Liver (tissue), 9 donors: Measurements from ENCODE around the gene EFCAB10. TPM values are rescaled to one million over a fixed set of nuclear protein-coding genes. Genes with fewer than 3 reads are reported as not detected.

Source experiments
- DNase-seq: peaks from one replicate; pipeline ENCODE4 v3.0.0-alpha.2; 2017; ENCODE audit warnings: low spot score
- H3K27ac ChIP-seq, 2 donors: one replicate each; pipeline ENCODE4 v1.7.0; 2013; ENCODE audit warnings: inconsistent platforms in 2 of 2, low read length in 2 of 2, control low read depth in 1 of 2, low read depth in 1 of 2, mild to moderate bottlenecking in 1 of 2
- H3K27me3 ChIP-seq, 4 donors: one replicate each; pipeline versions ENCODE4 v1.6.1 to v1.7.0; 2013; ENCODE audit warnings: low read length in 3 of 4, inconsistent platforms in 1 of 4, mild to moderate bottlenecking in 1 of 4, moderate library complexity in 1 of 4; ENCODE audit not compliant: control insufficient read depth in 4 of 4, insufficient read depth in 4 of 4
- H3K36me3 ChIP-seq, 4 donors: one replicate each; pipeline versions ENCODE4 v1.6.1 to v1.7.0; 2013; ENCODE audit warnings: low read length in 3 of 4, mild to moderate bottlenecking in 3 of 4, low read depth in 1 of 4, moderate library complexity in 1 of 4; ENCODE audit not compliant: control insufficient read depth in 4 of 4, insufficient read depth in 3 of 4
- H3K4me1 ChIP-seq, 4 donors: one replicate each; pipeline versions ENCODE4 v1.6.1 to v1.7.0; 2013; ENCODE audit warnings: low read length in 3 of 4, mild to moderate bottlenecking in 3 of 4, moderate library complexity in 1 of 4; ENCODE audit not compliant: control insufficient read depth in 4 of 4, insufficient read depth in 4 of 4
- H3K4me3 ChIP-seq, 3 donors: one replicate each; pipeline versions ENCODE4 v1.6.1 to v1.7.0; 2013; ENCODE audit warnings: low read length in 3 of 3, control low read depth in 1 of 3, low read depth in 1 of 3, mild to moderate bottlenecking in 1 of 3
- H3K9ac ChIP-seq, 2 donors: one replicate each; pipeline ENCODE4 v1.7.0; 2013; ENCODE audit warnings: low read length in 2 of 2, mild to moderate bottlenecking in 2 of 2, moderate library complexity in 2 of 2, control low read depth in 1 of 2, low read depth in 1 of 2
- H3K9me3 ChIP-seq, 4 donors: one replicate each; pipeline versions ENCODE4 v1.6.1 to v1.7.0; 2013; ENCODE audit warnings: low read length in 3 of 4; ENCODE audit not compliant: control insufficient read depth in 4 of 4
- EGR1 ChIP-seq, 2 donors: IDR thresholded peaks; 2 replicates each; pipeline ENCODE4 v1.6.1; 2016 to 2018; ENCODE audit warnings: antibody characterized with exemption in 2 of 2, low read depth in 2 of 2
- FOXA1 ChIP-seq: IDR thresholded peaks from 2 replicates; pipeline ENCODE4 v1.6.1; 2016; ENCODE audit warnings: antibody characterized with exemption
- GABPA ChIP-seq, 2 donors: IDR thresholded peaks in 1 of 2; conservative IDR thresholded peaks in 1 of 2; 2 replicates each; pipeline ENCODE4 v1.6.1; 2016; ENCODE audit warnings: antibody characterized with exemption in 2 of 2, mild to moderate bottlenecking in 1 of 2, moderate library complexity in 1 of 2
- HNF4G ChIP-seq: IDR thresholded peaks from 2 replicates; pipeline ENCODE4 v1.6.1; 2016; ENCODE audit warnings: antibody characterized with exemption
- NR2F2 ChIP-seq: IDR thresholded peaks from 2 replicates; pipeline ENCODE4 v1.6.1; 2016; ENCODE audit warnings: antibody characterized with exemption
- RAD21 ChIP-seq, 2 donors: IDR thresholded peaks; 2 replicates each; pipeline ENCODE4 v1.6.1; 2016; ENCODE audit warnings: antibody characterized with exemption in 2 of 2, mild to moderate bottlenecking in 2 of 2
- REST ChIP-seq: IDR thresholded peaks from 2 replicates; pipeline ENCODE4 v1.6.1; 2016; ENCODE audit warnings: antibody characterized with exemption, mild to moderate bottlenecking
- SP1 ChIP-seq: IDR thresholded peaks from 2 replicates; pipeline ENCODE4 v1.6.1; 2018; ENCODE audit warnings: antibody characterized with exemption, mild to moderate bottlenecking
- TAF1 ChIP-seq: conservative IDR thresholded peaks from 2 replicates; pipeline ENCODE4 v1.6.1; 2016; ENCODE audit warnings: antibody characterized with exemption, mild to moderate bottlenecking
- WGBS: extraction: QIAGEN DNeasy Blood & Tissue Kit; methylation state at CpG from one replicate; pipeline ENCODE4 v1.1.7; 2013; 5-methylcytosine and 5-hydroxymethylcytosine counted together
- polyA plus RNA-seq, 2 donors: library from polyadenylated mRNA; stranded (reverse) in 1 of 2; unstranded in 1 of 2; fragments of 200-250 nt in 1 of 2; fragments of >200 nt in 1 of 2; fragmentation: Nextera tagmentation in 1 of 2; extraction: Ambion mirVana in 1 of 2; gene quantifications; one replicate each; pipeline versions ENCODE4 v1.2.1 to v1.2.3, GENCODE V29; 2013 to 2015
- total RNA-seq, 2 donors: library from RNA; depleted of rRNA; stranded (reverse); fragments of >200 nt; gene quantifications; one replicate each; pipeline ENCODE4 v1.2.3, GENCODE V29; 2014
- TF ChIP-seq, protein P1 (sequence below): IDR thresholded peaks from 2 replicates; pipeline ENCODE4 v1.6.1; 2016; ENCODE audit warnings: antibody characterized with exemption
- donor health status: healthy.
- donor health status: healthy.
- donor health status: healthy.
- donor health status: healthy.
- donor health status: healthy.

The EFCAB10 gene
- total and polyA plus RNA-seq, 4 donors: 0.25 TPM; not detected in 3

DNA sequence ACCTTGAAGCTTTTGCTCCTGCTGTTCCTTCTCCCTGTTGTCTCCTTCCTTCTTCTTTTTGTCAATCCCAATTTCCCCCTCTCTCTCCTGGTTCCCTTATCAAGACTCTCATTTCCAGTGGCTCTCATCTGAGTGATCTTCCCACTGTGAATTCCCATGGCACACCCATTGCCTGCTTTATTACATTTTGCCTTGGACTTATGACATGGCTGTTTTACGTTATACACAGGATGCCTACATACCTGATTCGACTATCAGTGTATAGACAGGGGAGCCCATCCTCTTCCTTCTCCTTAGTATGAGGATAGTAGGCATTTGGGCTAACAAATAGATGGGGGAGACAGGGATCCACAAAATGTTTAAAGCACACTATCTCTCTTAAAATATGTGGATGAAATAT is 39.9 kb upstream of the EFCAB10 start:
- no peak overlapping the region for H3K9ac ChIP-seq
- TF ChIP-seq TAF1 (no peak), NR2F2 (no peak), SP1 (no peak), RAD21 (IDR thresholded peaks at IDR 0.05) (no peak), EGR1 (IDR thresholded peaks at IDR 0.05; ENCODE audit: low read depth in 2 of 2) (no peak), REST (no peak), FOXA1 (no peak), GABPA (IDR thresholded peaks at IDR 0.05 in 1 of 2, conservative IDR thresholded peaks at IDR 0.05 in 1 of 2) (no peak)
- TF ChIP-seq, protein P1, sequence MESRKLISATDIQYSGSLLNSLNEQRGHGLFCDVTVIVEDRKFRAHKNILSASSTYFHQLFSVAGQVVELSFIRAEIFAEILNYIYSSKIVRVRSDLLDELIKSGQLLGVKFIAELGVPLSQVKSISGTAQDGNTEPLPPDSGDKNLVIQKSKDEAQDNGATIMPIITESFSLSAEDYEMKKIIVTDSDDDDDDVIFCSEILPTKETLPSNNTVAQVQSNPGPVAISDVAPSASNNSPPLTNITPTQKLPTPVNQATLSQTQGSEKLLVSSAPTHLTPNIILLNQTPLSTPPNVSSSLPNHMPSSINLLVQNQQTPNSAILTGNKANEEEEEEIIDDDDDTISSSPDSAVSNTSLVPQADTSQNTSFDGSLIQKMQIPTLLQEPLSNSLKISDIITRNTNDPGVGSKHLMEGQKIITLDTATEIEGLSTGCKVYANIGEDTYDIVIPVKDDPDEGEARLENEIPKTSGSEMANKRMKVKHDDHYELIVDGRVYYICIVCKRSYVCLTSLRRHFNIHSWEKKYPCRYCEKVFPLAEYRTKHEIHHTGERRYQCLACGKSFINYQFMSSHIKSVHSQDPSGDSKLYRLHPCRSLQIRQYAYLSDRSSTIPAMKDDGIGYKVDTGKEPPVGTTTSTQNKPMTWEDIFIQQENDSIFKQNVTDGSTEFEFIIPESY: no peak
- peaks cover 0 to 59% (median 37%) of the 10 kb centered on the region in 4 donors for H3K36me3 ChIP-seq
- H3K9me3 ChIP-seq: no peaks in the 10 kb centered on the region
- no peak overlapping the region for H3K27ac ChIP-seq
- no peaks in the 10 kb centered on the region for H3K27me3 ChIP-seq
- no peaks in the 10 kb centered on the region for H3K4me1 ChIP-seq
- H3K4me3 ChIP-seq: no peak overlapping the region
- no peak for DNase-seq
- 45% methylated on average over 2 of the region's 2 CpGs for WGBS

GRCh38 chr7:105619590-105619989 is 38.3 kb upstream of the EFCAB10 start:
- no peak overlapping the region for H3K4me3 ChIP-seq
- 96% methylated on average over 4 of the region's 4 CpGs for WGBS
- DNase-seq: no peak
- H3K9ac ChIP-seq: no peak overlapping the region
- H3K9me3 ChIP-seq: no peaks in the 10 kb centered on the region
- TF ChIP-seq HNF4G (no peak), FOXA1 (no peak), RAD21 (IDR thresholded peaks at IDR 0.05) (no peak), NR2F2 (no peak), TAF1 (no peak), REST (no peak)
- peaks cover 0 to 70% (median 38%) of the 10 kb centered on the region in 4 donors for H3K36me3 ChIP-seq
- no peaks in the 10 kb centered on the region for H3K4me1 ChIP-seq
- no peaks in the 10 kb centered on the region for H3K27me3 ChIP-seq
- H3K27ac ChIP-seq: no peak overlapping the region
